ENCODE data around the gene PCDHA1.

The PCDHA1 gene

DNA sequence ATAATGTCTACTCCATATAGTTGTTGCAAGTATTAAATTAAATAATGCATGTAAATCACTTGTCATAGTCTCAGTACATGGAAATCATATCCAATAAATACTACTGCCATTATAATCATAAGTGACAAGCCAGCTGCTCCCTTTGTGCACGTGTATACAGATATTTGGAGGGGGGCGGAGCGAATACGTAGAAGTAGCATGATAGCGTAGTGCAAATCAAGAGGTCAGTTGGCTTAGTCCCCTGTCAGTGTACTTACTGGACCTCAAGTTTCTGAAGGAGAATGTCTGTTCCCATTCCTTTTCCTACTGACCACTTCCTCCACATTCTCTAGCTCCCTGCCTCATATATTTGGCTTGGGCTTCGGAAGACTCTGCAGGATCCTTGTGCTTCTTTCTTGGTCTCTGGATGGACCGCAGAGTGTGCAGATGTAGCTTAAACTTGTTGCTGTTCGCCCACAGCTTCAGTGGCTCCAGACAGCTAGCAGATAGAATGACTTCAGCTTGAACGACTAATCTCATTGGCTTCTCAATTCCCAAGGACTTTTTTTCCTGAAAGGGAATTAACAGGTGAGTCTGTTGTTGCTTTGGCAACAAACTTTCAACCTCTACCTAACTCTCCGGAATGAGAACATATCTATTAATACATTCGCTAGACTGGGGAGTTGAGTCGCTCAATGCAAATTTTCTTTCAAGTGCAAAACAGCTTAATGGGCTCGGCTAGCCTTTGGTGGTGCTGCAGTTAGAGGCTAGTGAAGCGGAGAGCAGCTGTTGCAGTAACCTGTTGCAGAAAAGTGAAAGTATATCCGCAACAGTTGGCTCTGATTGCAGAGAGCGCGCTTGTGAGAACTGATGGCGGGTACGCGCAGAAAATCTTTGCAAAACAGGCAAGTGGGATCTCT is 264.9 kb downstream of the PCDHA1 start, which contains the start of gene PCDHB1:
TSS of gene PCDHB1 (plus strand) at position 753 of the 899 bp plus-strand sequence. CDS start at position 850, 97 bp downstream.
- no peak for DNase-seq

DNA sequence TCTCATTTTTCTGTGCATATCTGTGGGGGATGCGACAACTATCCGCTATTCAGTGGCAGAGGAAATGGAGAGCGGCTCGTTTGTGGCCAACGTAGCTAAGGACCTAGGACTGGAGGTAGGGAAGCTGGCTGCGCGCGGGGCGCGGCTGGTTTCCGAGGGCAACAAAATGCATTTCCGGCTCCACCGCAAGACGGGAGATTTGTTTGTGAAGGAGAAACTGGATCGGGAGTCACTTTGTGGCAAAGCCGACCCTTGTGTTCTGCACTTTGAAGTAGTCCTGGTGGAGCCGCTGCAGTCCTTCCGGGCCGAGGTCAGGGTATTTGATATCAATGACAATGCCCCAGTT is 265.6 kb downstream of the PCDHA1 start:
- no peak for DNase-seq

Measured in suppressor macrophage (primary cell).